Gastroesophageal sphincter (tissue), 3 donors: ENCODE results near the gene SESTD1.

ENCODE experiments used
- CTCF ChIP-seq, 4 experiments: fragments of 200-600 bp in 2 of 4; fragments of 450-650 bp in 2 of 4; sonication (generic) in 1 of 4; IDR thresholded peaks; one replicate each; pipeline ENCODE4 v1.5.1; 2017 to 2019; ENCODE audit warnings: antibody characterized with exemption in 4 of 4, mild to moderate bottlenecking in 2 of 4, moderate library complexity in 2 of 4
- POLR2AphosphoS5 ChIP-seq: sonication (generic); formaldehyde crosslinking; IDR thresholded peaks from one replicate; pipeline ENCODE4 v1.6.1; 2017; ENCODE audit warnings: antibody characterized with exemption

DNA sequence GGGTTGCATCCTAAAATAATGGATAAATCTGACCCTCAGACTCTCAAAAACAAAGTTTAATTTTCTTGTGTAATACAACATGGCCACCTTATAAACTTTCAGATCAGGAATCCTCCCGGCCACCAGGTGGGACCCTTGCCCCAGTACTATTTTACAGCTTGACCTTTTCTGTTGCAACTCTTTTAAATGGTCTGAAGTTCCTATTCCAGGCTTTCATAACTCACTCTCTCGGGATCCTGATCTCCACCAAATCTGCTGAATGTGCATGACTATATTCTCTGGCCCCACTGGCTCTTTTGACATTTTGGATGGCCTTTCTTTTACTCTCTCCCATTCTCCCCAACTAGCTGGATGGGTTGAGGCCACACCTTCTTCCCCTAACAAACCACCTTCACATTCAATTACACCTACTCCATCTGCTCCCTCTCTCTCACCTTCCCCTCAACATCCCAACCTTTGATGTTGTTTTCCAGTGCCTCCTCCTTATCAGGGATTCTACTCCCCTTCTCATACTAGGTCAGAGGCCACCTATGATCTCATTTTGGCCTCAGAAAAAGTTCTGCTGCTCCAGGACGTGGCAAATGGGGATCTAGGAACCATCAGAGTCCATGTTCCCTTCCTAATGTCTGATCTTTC, 70.8 kb downstream of the SESTD1 start:
- TF ChIP-seq CTCF (IDR thresholded peaks at IDR 0.05) (no peak), POLR2AphosphoS5 (no peak)
